ENCODE results near the gene HOXA5.

HOXA5 gene

GRCh38 chr7:27158436-27159265 is 15.2 kb upstream of the HOXA5 start:
- DNase-seq, result no peak

GRCh38 chr7:27157702-27158431 is 14.4 kb upstream of the HOXA5 start:
- DNase-seq, result no peak

- DNase-seq, result no peak
These were observed 13.6 kb upstream of the HOXA5 start for GRCh38 chr7:27156916-27157701.

- DNase-seq, result no peak
These were observed 13.0 kb upstream of the HOXA5 start, which contains the start of gene HOXA7 for GRCh38 chr7:27156508-27156898. HOXA7 (minus strand) TSS chr7:27156675; CDS start chr7:27156545, 130 bp downstream.

GRCh38 chr7:27155816-27156507 is 12.5 kb upstream of the HOXA5 start:
- no peak for DNase-seq

- DNase-seq, result no peak
These were observed 11.7 kb upstream of the HOXA5 start for GRCh38 chr7:27154901-27155815.

- DNase-seq, result no peak
These were observed 10.9 kb upstream of the HOXA5 start for GRCh38 chr7:27154369-27154768.

- no peak for DNase-seq
These were observed 10.0 kb upstream of the HOXA5 start for GRCh38 chr7:27153526-27153925.

GRCh38 chr7:27152816-27153442 is 9.4 kb upstream of the HOXA5 start:
- DNase-seq, result no peak

GRCh38 chr7:27151931-27152815 is 8.7 kb upstream of the HOXA5 start, which contains the start of gene HOXA3:
HOXA3 (minus strand) TSS chr7:27152583; CDS start chr7:27110640, 41,943 bp downstream.
- DNase-seq, result no peak

GRCh38 chr7:27151341-27151930 is 8.0 kb upstream of the HOXA5 start:
- no peak for DNase-seq

- peak; percentile 71 for DNase-seq
These were observed 7.3 kb upstream of the HOXA5 start for GRCh38 chr7:27150568-27151340.

- DNase-seq, result no peak
These were observed 6.5 kb upstream of the HOXA5 start for GRCh38 chr7:27149842-27150567.

GRCh38 chr7:27148756-27149641 is 5.5 kb upstream of the HOXA5 start:
- no peak for DNase-seq

GRCh38 chr7:27148031-27148755 is 4.7 kb upstream of the HOXA5 start:
- DNase-seq, result no peak
